ENCODE data around the gene GCDH.

DNA sequence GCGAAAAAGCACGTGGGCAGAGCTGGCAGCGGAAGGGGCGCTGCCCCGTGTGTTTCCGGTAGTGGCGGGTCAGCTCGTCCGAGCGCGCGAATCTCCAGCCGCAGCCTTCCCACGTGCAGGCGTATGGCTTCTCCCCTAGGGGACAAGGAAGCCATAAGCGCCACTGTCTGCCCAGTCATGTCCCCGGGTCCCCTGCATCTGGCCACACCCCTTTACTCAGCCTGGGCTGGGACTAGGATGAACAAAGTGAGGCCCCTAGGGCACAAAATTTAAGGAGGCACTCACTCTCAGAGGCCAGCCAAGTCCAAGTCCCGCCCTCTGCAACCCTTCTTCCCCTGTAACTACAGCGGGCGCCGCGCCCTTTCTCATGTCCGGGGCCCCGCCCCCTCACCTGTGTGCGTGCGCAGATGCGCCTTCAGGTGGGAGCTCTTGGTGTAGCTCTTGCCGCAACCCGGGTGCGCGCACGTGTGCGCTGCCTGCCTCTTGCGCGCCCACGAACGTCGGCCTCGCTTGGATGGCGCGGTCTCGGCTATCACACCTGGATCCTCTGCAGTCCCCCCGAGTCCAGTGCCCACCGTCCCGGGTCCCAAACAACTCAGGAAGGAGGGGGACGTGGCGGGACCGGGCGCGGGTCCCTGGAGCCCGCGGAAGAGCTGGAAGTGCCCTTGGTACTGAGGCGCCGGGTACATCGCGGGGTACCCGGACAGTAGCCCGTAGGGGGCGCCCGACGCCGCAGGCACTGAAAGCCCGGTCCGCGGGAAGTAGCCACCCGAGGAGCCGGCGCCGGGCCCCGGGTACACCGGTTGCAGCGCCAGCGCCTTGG is 5.8 kb upstream of the GCDH start:
- TF ChIP-seq, protein P1, sequence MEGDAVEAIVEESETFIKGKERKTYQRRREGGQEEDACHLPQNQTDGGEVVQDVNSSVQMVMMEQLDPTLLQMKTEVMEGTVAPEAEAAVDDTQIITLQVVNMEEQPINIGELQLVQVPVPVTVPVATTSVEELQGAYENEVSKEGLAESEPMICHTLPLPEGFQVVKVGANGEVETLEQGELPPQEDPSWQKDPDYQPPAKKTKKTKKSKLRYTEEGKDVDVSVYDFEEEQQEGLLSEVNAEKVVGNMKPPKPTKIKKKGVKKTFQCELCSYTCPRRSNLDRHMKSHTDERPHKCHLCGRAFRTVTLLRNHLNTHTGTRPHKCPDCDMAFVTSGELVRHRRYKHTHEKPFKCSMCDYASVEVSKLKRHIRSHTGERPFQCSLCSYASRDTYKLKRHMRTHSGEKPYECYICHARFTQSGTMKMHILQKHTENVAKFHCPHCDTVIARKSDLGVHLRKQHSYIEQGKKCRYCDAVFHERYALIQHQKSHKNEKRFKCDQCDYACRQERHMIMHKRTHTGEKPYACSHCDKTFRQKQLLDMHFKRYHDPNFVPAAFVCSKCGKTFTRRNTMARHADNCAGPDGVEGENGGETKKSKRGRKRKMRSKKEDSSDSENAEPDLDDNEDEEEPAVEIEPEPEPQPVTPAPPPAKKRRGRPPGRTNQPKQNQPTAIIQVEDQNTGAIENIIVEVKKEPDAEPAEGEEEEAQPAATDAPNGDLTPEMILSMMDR (conservative IDR thresholded peaks at IDR 0.05 in 1 of 2, IDR thresholded peaks at IDR 0.05 in 1 of 2; ENCODE audit: low read depth in 1 of 2, low read length in 2 of 2): peak; percentile 45 to 48
- no peak for TF ChIP-seq EZH2 (IDR thresholded peaks at IDR 0.05; ENCODE audit: low read length, missing control alignments)
